Colonic mucosa (tissue), 4 donors: ENCODE measurements around the gene MAPK1IP1L. TPM values are rescaled to one million over a fixed set of nuclear protein-coding genes. Genes with fewer than 3 reads are reported as not detected.
"Not testable (repeated sequence)": the region's sequence is repeated elsewhere in the genome, so short reads cannot be mapped to it uniquely, and the experiment has no call there.

ENCODE experiments used
- DNase-seq: peaks from one replicate; pipeline ENCODE4 v3.0.0-alpha.2; 2020
- H3K27ac ChIP-seq: fragments of 200-600 bp; one replicate; pipeline ENCODE4 v1.8.0; 2021
- H3K27me3 ChIP-seq: fragments of 200-600 bp; one replicate; pipeline ENCODE4 v1.8.0; 2021
- H3K36me3 ChIP-seq: fragments of 200-600 bp; one replicate; pipeline ENCODE4 v1.8.0; 2021
- H3K4me1 ChIP-seq: fragments of 200-600 bp; one replicate; pipeline ENCODE4 v1.8.0; 2021; ENCODE audit warnings: mild to moderate bottlenecking
- H3K4me3 ChIP-seq: fragments of 200-600 bp; one replicate; pipeline ENCODE4 v1.8.0; 2021
- H3K9ac ChIP-seq, 2 donors: one replicate each; pipeline ENCODE4 v1.7.0; 2013; ENCODE audit warnings: control low read depth in 2 of 2, low read depth in 2 of 2, low read length in 2 of 2
- H3K9me3 ChIP-seq: fragments of 200-600 bp; one replicate; pipeline ENCODE4 v1.8.0; 2021
- CTCF ChIP-seq: fragments of 200-600 bp; IDR thresholded peaks from one replicate; pipeline ENCODE4 v1.8.0; 2022; ENCODE audit warnings: antibody characterized with exemption, mild to moderate bottlenecking
- intact Hi-C: fragments of 100-400 bp; cut with DNase I; formaldehyde crosslinking; loops from one replicate; pipeline ENCODE4 v1.14.1; 2022
- total RNA-seq, 2 donors: library from RNA; stranded (reverse); fragmentation: NEBNext Ultra II Directional in 1 of 2; extraction: Animal tissue kit (Norgen Biotek cat#: 25700) in 1 of 2; gene quantifications; one replicate each; pipeline ENCODE4 v1.2.1, GENCODE V29; 2021
- donor health status: healthy.
- donor health status: DM: no; HTN: no; CAD: no.
- donor health status: DM: no; HTN: no; CAD: no.

The MAPK1IP1L gene
- total RNA-seq, 2 donors from 2014 or later = 79.8 to 83.2 TPM

- H3K27me3 ChIP-seq = no peaks in the 10 kb centered on the region
- H3K36me3 ChIP-seq = no peaks in the 10 kb centered on the region
- peak overlapping the region; percentile 51 for H3K27ac ChIP-seq
- no peak overlapping the region for H3K4me3 ChIP-seq
- peak overlapping the region in 1 of 2 donors; percentile 62 for H3K9ac ChIP-seq
- H3K4me1 ChIP-seq = no peaks in the 10 kb centered on the region
- TF ChIP-seq CTCF = no peak
- peak; percentile 70 for DNase-seq
- no peaks in the 10 kb centered on the region for H3K9me3 ChIP-seq
- intact Hi-C loops = no loop called here
Measured at GRCh38 chr14:55077170-55078151, 26.0 kb downstream of the MAPK1IP1L start.

DNA sequence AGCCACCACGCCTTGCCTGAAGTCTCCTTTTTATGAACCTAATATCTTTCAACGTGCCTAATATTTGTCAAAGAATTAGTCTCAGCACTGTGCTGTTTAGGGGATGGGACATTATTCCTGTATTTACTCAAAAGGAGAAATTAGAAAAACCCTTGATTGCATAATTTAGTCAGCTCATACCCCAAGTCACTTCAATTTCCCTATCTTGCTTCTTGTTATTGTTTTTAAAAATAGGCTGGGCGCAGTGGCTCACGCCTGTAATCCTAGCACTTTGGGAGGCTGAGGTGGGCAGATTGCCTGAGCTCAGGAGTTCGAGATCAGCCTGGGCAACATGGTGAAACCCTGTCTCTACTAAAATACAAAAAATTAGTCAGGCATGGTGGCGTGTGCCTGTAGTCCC, 28.5 kb downstream of the MAPK1IP1L start:
- H3K4me1 ChIP-seq, H3K4me3 ChIP-seq, H3K36me3 ChIP-seq, DNase-seq, H3K9ac ChIP-seq, H3K27me3 ChIP-seq, intact Hi-C loops, H3K9me3 ChIP-seq, H3K27ac ChIP-seq: not testable (repeated sequence)

- Histone ChIP-seq H3K4me3 (no peak overlapping the region), H3K27ac (no peak overlapping the region), H3K9me3 (no peaks in the 10 kb centered on the region), H3K9ac (no peak overlapping the region), H3K36me3 (no peaks in the 10 kb centered on the region), H3K4me1 (no peaks in the 10 kb centered on the region), H3K27me3 (no peaks in the 10 kb centered on the region)
- intact Hi-C loops = loop anchor here (5.0 kb wide), 1 partner anchor 32 kb away; the partner anchor contains the start of gene MAPK1IP1L
- DNase-seq = no peak
- TF ChIP-seq CTCF = no peak
Measured at GRCh38 chr14:55084401-55085059, 33.1 kb downstream of the MAPK1IP1L start.

DNA sequence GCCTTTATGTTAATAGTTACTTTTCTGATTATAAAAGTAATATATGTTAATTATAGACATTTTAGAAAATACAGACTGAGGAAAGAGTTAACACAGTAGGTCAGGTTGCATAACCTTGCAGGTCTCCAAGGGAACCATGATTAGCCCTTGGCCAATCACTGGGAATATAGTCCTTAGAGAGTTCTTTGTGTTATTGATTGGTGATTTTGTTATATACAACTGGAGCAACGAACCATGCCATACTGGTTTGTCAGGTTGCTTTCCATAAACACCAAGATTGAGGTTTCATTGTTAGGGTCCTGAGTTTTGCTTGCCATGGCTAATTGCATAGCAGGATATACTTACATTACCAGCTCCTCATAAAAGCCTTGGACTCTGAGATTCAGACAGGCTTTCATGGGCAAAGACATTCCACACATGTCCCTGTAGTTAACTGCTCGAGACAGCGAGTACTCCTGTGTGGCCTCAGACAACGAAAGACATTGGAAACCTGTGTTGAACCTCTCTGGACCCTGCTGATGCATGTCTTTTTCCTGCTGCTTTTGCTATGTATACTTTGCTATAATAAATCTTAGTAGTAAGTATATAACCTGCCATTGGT, 33.7 kb downstream of the MAPK1IP1L start:
- Histone ChIP-seq H3K9me3 (no peaks in the 10 kb centered on the region), H3K9ac (no peak overlapping the region), H3K36me3 (no peaks in the 10 kb centered on the region), H3K4me3 (no peak overlapping the region), H3K4me1 (no peaks in the 10 kb centered on the region), H3K27ac (no peak overlapping the region), H3K27me3 (no peaks in the 10 kb centered on the region)
- peak; percentile 4 for DNase-seq
- intact Hi-C loops = loop anchor here (5.0 kb wide), 1 partner anchor 33 kb away; the partner anchor contains the start of gene MAPK1IP1L
- no peak for TF ChIP-seq CTCF

GRCh38 chr14:55086938-55087337, 35.5 kb downstream of the MAPK1IP1L start:
- Histone ChIP-seq H3K4me1 (no peaks in the 10 kb centered on the region), H3K9me3 (no peaks in the 10 kb centered on the region), H3K27me3 (no peaks in the 10 kb centered on the region), H3K36me3 (no peaks in the 10 kb centered on the region), H3K27ac (no peak overlapping the region), H3K4me3 (no peak overlapping the region), H3K9ac (no peak overlapping the region)
- DNase-seq = peak; percentile 11
- TF ChIP-seq CTCF = no peak
- intact Hi-C loops = loop anchor here (5.0 kb wide), 1 partner anchor 35 kb away; the partner anchor contains the start of gene MAPK1IP1L
